Kidney (tissue), 14 donors: ENCODE measurements around the gene GRIK2. TPM values are rescaled to one million over a fixed set of nuclear protein-coding genes. Genes with fewer than 3 reads are reported as not detected.

Source experiments
- DNase-seq, 5 donors: peaks; one replicate each; pipeline ENCODE4 v3.0.0-alpha.2; 2013 to 2020
- FAIRE-seq: peaks from 2 replicates; lab custom pipeline; 2012; peaks lifted over from hg19 to GRCh38; lab: Jason Lieb, UNC
- H3K27ac ChIP-seq, 2 donors: one replicate each; pipeline ENCODE4 v1.7.0; 2013; ENCODE audit warnings: low read depth in 2 of 2, low read length in 2 of 2, inconsistent platforms in 1 of 2
- H3K27me3 ChIP-seq: one replicate; pipeline ENCODE4 v1.7.1; 2013; ENCODE audit warnings: low read length, inconsistent platforms; ENCODE audit not compliant: control insufficient read depth, insufficient read depth
- H3K36me3 ChIP-seq, 3 donors: one replicate each; pipeline versions ENCODE4 v1.7.0 to v1.7.1; 2013; ENCODE audit warnings: low read length in 3 of 3, control low read depth in 1 of 3, inconsistent platforms in 1 of 3; ENCODE audit not compliant: insufficient read depth in 3 of 3, control insufficient read depth in 2 of 3
- H3K4me1 ChIP-seq, 3 donors: one replicate each; pipeline versions ENCODE4 v1.7.0 to v1.7.1; 2013; ENCODE audit warnings: low read length in 3 of 3, inconsistent platforms in 1 of 3, low read depth in 1 of 3; ENCODE audit not compliant: control insufficient read depth in 2 of 3, insufficient read depth in 2 of 3
- H3K4me3 ChIP-seq, 3 donors: one replicate each; pipeline versions ENCODE4 v1.7.0 to v1.8.1; 2013; ENCODE audit warnings: low read length in 3 of 3, control low read depth in 1 of 3, inconsistent platforms in 1 of 3
- H3K9ac ChIP-seq, 3 donors: one replicate each; pipeline versions ENCODE4 v1.7.0 to v1.7.1; 2013; ENCODE audit warnings: low read length in 3 of 3, control low read depth in 1 of 3, inconsistent platforms in 1 of 3
- H3K9me3 ChIP-seq, 3 donors: one replicate each; pipeline versions ENCODE4 v1.7.0 to v1.7.1; 2013; ENCODE audit warnings: low read length in 3 of 3, control low read depth in 1 of 3, inconsistent platforms in 1 of 3; ENCODE audit not compliant: control insufficient read depth in 2 of 3, insufficient read depth in 1 of 3
- intact Hi-C: fragments of 100-400 bp; cut with DNase I; formaldehyde crosslinking; loops from one replicate; pipeline ENCODE4 v1.11.1; 2022
- polyA plus RNA-seq: library from polyadenylated mRNA; stranded (reverse); fragments of 350-450 nt; fragmentation: Illumina TruSeq; extraction: RNeasy Lipid Tissue Mini Kit (QIAGEN cat#74804); gene quantifications from one replicate; pipeline ENCODE4 v1.2.3, GENCODE V29; 2014; ENCODE audit warnings: low read depth, low replicate concordance; ENCODE audit not compliant: insufficient read depth
- total RNA-seq: library from RNA; stranded (reverse); fragmentation: NEBNext Ultra II Directional; extraction: Animal tissue kit (Norgen Biotek cat#: 25700); gene quantifications from one replicate; pipeline ENCODE4 v1.2.1, GENCODE V29; 2021
- TF ChIP-seq, protein P1 (sequence below): IDR thresholded peaks from 3 replicates; pipeline ENCODE4 v1.5.1; 2012; ENCODE audit warnings: mild to moderate bottlenecking, moderate library complexity, borderline replicate concordance; ENCODE audit not compliant: insufficient read depth; ENCODE audit errors: extremely low read depth
- donor health status: control.
- donor health status: control.
- donor health status: control.
- donor health status: control.
- donor health status: control.
- donor health status: DM: yes; HTN: yes; CAD: no.
- donor health status: Normal renal cell carcinoma (clear cell type).

Gene GRIK2
- total and polyA plus RNA-seq, 2 donors from 2014 or later = 0.82 to 1.4 TPM

DNA sequence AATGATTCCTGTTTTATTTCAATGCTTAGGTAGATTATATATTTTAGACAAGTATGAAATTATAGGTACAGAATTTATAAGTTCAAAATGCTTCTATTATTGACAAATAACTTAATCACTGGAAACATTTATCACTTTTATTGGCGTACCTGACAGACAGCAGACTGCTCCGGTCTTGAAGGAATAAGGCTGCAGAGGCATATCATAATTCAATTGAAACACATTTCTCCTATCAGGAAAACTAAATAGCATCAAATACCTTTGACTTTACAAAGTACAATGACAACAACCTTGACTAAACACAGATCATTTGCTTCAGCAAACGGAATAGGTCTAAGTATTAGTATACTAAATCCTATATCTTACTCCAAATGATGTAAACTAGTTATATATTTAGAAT, 91.3 kb downstream of the GRIK2 start:
- H3K9ac ChIP-seq = no peak overlapping the region

DNA sequence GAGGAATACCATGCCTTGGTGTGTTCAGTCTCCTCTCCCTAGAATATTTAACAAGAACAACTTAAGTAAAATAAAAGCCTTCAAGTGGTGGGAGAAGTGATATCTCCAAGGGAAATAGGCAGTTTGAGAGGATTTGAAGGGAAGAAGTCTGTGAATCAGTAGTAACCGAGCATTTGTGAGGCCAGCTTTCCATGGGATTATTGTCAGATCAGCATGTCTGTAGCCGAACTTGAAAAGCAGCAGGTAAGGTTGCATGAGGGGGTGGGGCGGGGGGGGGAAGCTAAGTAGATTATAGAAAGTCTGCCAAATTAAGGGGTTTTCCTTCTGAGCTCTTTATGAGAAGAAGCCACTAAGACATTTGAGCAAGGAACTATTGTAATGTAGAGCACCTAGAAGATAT, 92.6 kb downstream of the GRIK2 start:
- no peak for FAIRE-seq

More for the DNA sequence above, 91.3 kb downstream of the GRIK2 start:
- FAIRE-seq (no peak), DNase-seq (no peak)
- intact Hi-C loops = no loop called here
- Histone ChIP-seq H3K27me3 (no peaks in the 10 kb centered on the region), H3K4me3 (no peak overlapping the region), H3K4me1 (no peaks in the 10 kb centered on the region), H3K9me3 (no peaks in the 10 kb centered on the region), H3K27ac (no peak overlapping the region), H3K36me3 (no peaks in the 10 kb centered on the region)
- TF ChIP-seq, protein P1, sequence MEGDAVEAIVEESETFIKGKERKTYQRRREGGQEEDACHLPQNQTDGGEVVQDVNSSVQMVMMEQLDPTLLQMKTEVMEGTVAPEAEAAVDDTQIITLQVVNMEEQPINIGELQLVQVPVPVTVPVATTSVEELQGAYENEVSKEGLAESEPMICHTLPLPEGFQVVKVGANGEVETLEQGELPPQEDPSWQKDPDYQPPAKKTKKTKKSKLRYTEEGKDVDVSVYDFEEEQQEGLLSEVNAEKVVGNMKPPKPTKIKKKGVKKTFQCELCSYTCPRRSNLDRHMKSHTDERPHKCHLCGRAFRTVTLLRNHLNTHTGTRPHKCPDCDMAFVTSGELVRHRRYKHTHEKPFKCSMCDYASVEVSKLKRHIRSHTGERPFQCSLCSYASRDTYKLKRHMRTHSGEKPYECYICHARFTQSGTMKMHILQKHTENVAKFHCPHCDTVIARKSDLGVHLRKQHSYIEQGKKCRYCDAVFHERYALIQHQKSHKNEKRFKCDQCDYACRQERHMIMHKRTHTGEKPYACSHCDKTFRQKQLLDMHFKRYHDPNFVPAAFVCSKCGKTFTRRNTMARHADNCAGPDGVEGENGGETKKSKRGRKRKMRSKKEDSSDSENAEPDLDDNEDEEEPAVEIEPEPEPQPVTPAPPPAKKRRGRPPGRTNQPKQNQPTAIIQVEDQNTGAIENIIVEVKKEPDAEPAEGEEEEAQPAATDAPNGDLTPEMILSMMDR = no peak

DNA sequence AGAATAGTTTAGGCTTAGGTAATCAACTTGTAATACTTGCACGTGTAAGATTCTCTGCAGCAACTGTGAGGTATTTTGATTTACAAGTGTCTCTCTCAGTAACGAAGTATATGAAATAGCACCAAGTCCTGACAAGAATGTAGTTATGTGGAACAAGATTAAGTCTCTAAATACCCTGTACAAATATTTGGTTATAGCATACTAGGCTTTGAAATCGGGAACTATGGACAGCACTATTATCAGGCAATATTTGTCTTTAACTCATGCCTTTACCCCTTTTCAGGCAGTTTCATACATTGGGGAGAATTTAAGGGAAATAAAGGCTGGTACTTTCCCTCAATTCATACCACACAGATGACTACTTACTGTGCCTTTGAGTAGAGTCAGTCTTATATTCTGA, 93.2 kb downstream of the GRIK2 start:
- no peaks in the 10 kb centered on the region for H3K36me3 ChIP-seq
- H3K4me3 ChIP-seq = no peak overlapping the region
- intact Hi-C loops = no loop called here
- DNase-seq (no peak), FAIRE-seq (no peak)
- H3K9ac ChIP-seq = no peak overlapping the region
- TF ChIP-seq, protein P1 = no peak
- H3K4me1 ChIP-seq = no peaks in the 10 kb centered on the region
- no peaks in the 10 kb centered on the region for H3K27me3 ChIP-seq
- no peak overlapping the region for H3K27ac ChIP-seq
- no peaks in the 10 kb centered on the region for H3K9me3 ChIP-seq

More for the DNA sequence above, 92.6 kb downstream of the GRIK2 start:
- Histone ChIP-seq H3K27ac (no peak overlapping the region), H3K9ac (no peak overlapping the region), H3K36me3 (no peaks in the 10 kb centered on the region), H3K27me3 (no peaks in the 10 kb centered on the region), H3K9me3 (no peaks in the 10 kb centered on the region), H3K4me1 (no peaks in the 10 kb centered on the region), H3K4me3 (no peak overlapping the region)
- TF ChIP-seq, protein P1 = no peak
- intact Hi-C loops = no loop called here
- DNase-seq = no peak

DNA sequence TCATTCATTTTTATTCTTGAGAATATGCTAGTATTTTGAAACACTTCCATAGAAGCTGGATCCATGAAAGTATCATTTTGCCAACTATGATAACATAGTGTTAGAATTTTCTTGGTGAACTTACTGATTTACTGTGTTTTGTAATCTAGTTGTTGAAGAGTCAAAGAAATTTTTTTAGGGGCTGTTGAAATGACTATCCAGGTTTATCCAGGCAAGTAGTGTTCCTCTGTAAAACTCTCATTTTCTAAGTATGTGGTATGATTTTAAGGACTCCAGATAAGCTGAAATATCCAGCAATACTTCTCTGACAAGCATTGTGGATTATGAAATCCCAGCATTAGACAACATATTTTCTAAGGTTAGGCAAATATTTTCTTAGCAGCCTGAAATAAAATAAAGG, 95.9 kb downstream of the GRIK2 start:
- intact Hi-C loops = no loop called here
- Histone ChIP-seq H3K4me3 (no peak overlapping the region), H3K9me3 (no peaks in the 10 kb centered on the region), H3K27ac (no peak overlapping the region), H3K27me3 (no peaks in the 10 kb centered on the region), H3K9ac (no peak overlapping the region), H3K36me3 (no peaks in the 10 kb centered on the region), H3K4me1 (no peaks in the 10 kb centered on the region)
- FAIRE-seq = no peak
- no peak for DNase-seq
- TF ChIP-seq, protein P1 = no peak
